H9 (cell line): ENCODE results near the gene DCPS. TPM values are rescaled to one million over a fixed set of nuclear protein-coding genes. Genes with fewer than 3 reads are reported as not detected.
A peak's percentile ranks its signal among the peaks of the same experiment; 100 is the strongest.

Experiments
- DNase-seq: peaks from one replicate; pipeline ENCODE4 v3.0.0-alpha.2; 2017
- H2AFZ ChIP-seq: one replicate; pipeline ENCODE4 v1.6.1; 2013; ENCODE audit warnings: mild to moderate bottlenecking, low read length, control low read depth, moderate library complexity
- H2AK5ac ChIP-seq: 2 replicates; pipeline ENCODE4 v1.6.1; 2013; ENCODE audit warnings: low read length, control low read depth, mixed read lengths; ENCODE audit not compliant: insufficient read length
- H2BK120ac ChIP-seq: one replicate; pipeline ENCODE4 v1.6.1; 2013; ENCODE audit warnings: low read depth, mild to moderate bottlenecking, low read length, control low read depth, inconsistent platforms; ENCODE audit not compliant: poor library complexity, severe bottlenecking
- H2BK12ac ChIP-seq: 2 replicates; pipeline ENCODE4 v1.6.1; 2013; ENCODE audit warnings: low read length, control low read depth, mixed read lengths, low read depth; ENCODE audit not compliant: insufficient read length
- H2BK15ac ChIP-seq: 2 replicates; pipeline ENCODE4 v1.6.1; 2013; ENCODE audit warnings: low read depth, low read length, control low read depth
- H2BK20ac ChIP-seq: one replicate; pipeline ENCODE4 v1.6.1; 2013; ENCODE audit warnings: low read depth, mild to moderate bottlenecking, low read length, control low read depth, inconsistent platforms; ENCODE audit not compliant: poor library complexity, severe bottlenecking
- H2BK5ac ChIP-seq: 2 replicates; pipeline ENCODE4 v1.6.1; 2013; ENCODE audit warnings: low read length, control low read depth, mixed read lengths; ENCODE audit not compliant: insufficient read length
- H3K14ac ChIP-seq: 2 replicates; pipeline ENCODE4 v1.6.1; 2013; ENCODE audit warnings: low read length, control low read depth; ENCODE audit not compliant: insufficient read depth
- H3K18ac ChIP-seq: 2 replicates; pipeline ENCODE4 v1.6.1; 2013; ENCODE audit warnings: low read depth, mild to moderate bottlenecking, mixed read lengths, low read length, control low read depth; ENCODE audit not compliant: insufficient read length
- H3K23ac ChIP-seq: 2 replicates; pipeline ENCODE4 v1.6.1; 2013; ENCODE audit warnings: low read length, control low read depth, mixed read lengths, low read depth; ENCODE audit not compliant: insufficient read length
- H3K23me2 ChIP-seq: 2 replicates; pipeline ENCODE4 v1.6.1; 2013; ENCODE audit warnings: low read depth, mild to moderate bottlenecking, mixed read lengths, low read length, control low read depth; ENCODE audit not compliant: insufficient read length, poor library complexity, severe bottlenecking
- H3K27ac ChIP-seq: 2 replicates; pipeline ENCODE4 v1.5.1; 2013; ENCODE audit warnings: low read length, control low read depth, mixed read lengths, low read depth; ENCODE audit not compliant: insufficient read length
- H3K27me3 ChIP-seq: 2 replicates; pipeline ENCODE4 v1.6.1; 2013; ENCODE audit warnings: low read length, control low read depth, inconsistent platforms; ENCODE audit not compliant: insufficient read depth
- H3K4ac ChIP-seq: 2 replicates; pipeline ENCODE4 v1.6.1; 2013; ENCODE audit warnings: low read depth, mild to moderate bottlenecking, control low read depth, inconsistent platforms, low read length, moderate library complexity
- H3K4me1 ChIP-seq: 2 replicates; pipeline ENCODE4 v1.6.1; 2013; ENCODE audit warnings: low read length, control low read depth, inconsistent platforms; ENCODE audit not compliant: insufficient read depth
- H3K4me2 ChIP-seq: 2 replicates; pipeline ENCODE4 v1.6.1; 2013; ENCODE audit warnings: low read length, control low read depth, mixed read lengths; ENCODE audit not compliant: insufficient read length, insufficient read depth
- H3K56ac ChIP-seq: 2 replicates; pipeline ENCODE4 v1.6.1; 2013; ENCODE audit warnings: low read depth, mild to moderate bottlenecking, mixed read lengths, low read length, control low read depth; ENCODE audit not compliant: insufficient read length
- H3K79me1 ChIP-seq: 2 replicates; pipeline ENCODE4 v1.6.1; 2013; ENCODE audit warnings: low read depth, mild to moderate bottlenecking, moderate library complexity, low read length, control low read depth, inconsistent platforms; ENCODE audit not compliant: insufficient read depth, poor library complexity, severe bottlenecking
- H3K79me2 ChIP-seq: 2 replicates; pipeline ENCODE4 v1.6.1; 2013; ENCODE audit warnings: low read length, control low read depth, inconsistent platforms; ENCODE audit not compliant: insufficient read depth
- H3K9ac ChIP-seq: 2 replicates; pipeline ENCODE4 v1.6.1; 2013; ENCODE audit warnings: low read length, control low read depth, mixed read lengths; ENCODE audit not compliant: insufficient read length; ENCODE audit errors: extremely low read depth
- H3K9me3 ChIP-seq: one replicate; pipeline ENCODE4 v1.6.1; 2013; ENCODE audit warnings: low read depth, low read length, inconsistent platforms; ENCODE audit not compliant: control insufficient read depth
- H3T11ph ChIP-seq: one replicate; pipeline ENCODE4 v1.6.1; 2013; ENCODE audit warnings: mild to moderate bottlenecking, low read length, control low read depth, inconsistent platforms
- H4K20me1 ChIP-seq: one replicate; pipeline ENCODE4 v1.6.1; 2013; ENCODE audit not compliant: control insufficient read depth, insufficient read length, insufficient read depth
- H4K5ac ChIP-seq: 2 replicates; pipeline ENCODE4 v1.6.1; 2013; ENCODE audit warnings: low read depth, mild to moderate bottlenecking, mixed read lengths, low read length, control low read depth; ENCODE audit not compliant: insufficient read length
- H4K8ac ChIP-seq: replicated peaks from 2 replicates; pipeline ENCODE4 v1.6.1; 2013; ENCODE audit warnings: low read length, control low read depth, mixed read lengths, low read depth; ENCODE audit not compliant: insufficient read length
- H4K91ac ChIP-seq: 2 replicates; pipeline ENCODE4 v1.6.1; 2013; ENCODE audit warnings: low read depth, mild to moderate bottlenecking, moderate library complexity, mixed read lengths, low read length, control low read depth; ENCODE audit not compliant: insufficient read length
- H3K27ac Mint-ChIP-seq, 3 experiments: 2 replicates in 2 of 3; 3 replicates in 1 of 3; pipeline ENCODE4 v1.8.0; 2020 to 2021; ENCODE audit warnings: mixed read lengths in 3 of 3, mild to moderate bottlenecking in 1 of 3, moderate library complexity in 1 of 3
- H3K27me3 Mint-ChIP-seq: 2 replicates; pipeline ENCODE4 v1.8.0; 2021; ENCODE audit warnings: low read depth, mild to moderate bottlenecking, moderate library complexity, mixed read lengths
- H3K36me3 Mint-ChIP-seq, 3 experiments: 2 replicates in 2 of 3; 3 replicates in 1 of 3; pipeline ENCODE4 v1.8.0; 2020 to 2021; ENCODE audit warnings: low read depth in 3 of 3, mixed read lengths in 3 of 3; ENCODE audit not compliant: insufficient read depth in 1 of 3
- H3K4me1 Mint-ChIP-seq, 2 experiments: 2 replicates each; pipeline ENCODE4 v1.8.0; 2020; ENCODE audit warnings: mixed read lengths in 2 of 2
- H3K4me3 Mint-ChIP-seq, 2 experiments: 2 replicates in 1 of 2; 3 replicates in 1 of 2; pipeline ENCODE4 v1.8.0; 2020 to 2021; ENCODE audit warnings: mild to moderate bottlenecking in 2 of 2, mixed read lengths in 2 of 2, moderate library complexity in 1 of 2
- H3K9me3 Mint-ChIP-seq, 2 experiments: 2 replicates in 1 of 2; 3 replicates in 1 of 2; pipeline ENCODE4 v1.8.0; 2020; ENCODE audit warnings: mild to moderate bottlenecking in 2 of 2, mixed read lengths in 2 of 2, moderate library complexity in 1 of 2
- WGBS: extraction: QIAGEN DNeasy Blood & Tissue Kit; methylation state at CpG from one replicate; pipeline ENCODE4 v1.1.7; 2013; ENCODE audit warnings: missing lambda C conversion rate, low lambda C conversion rate, mixed read lengths; ENCODE audit not compliant: insufficient read length; ENCODE audit errors: extremely low coverage; 5-methylcytosine and 5-hydroxymethylcytosine counted together
- total RNA-seq: library from RNA; stranded (reverse); gene quantifications from 2 replicates; pipeline ENCODE4 v1.2.1, GENCODE V29; 2021
- TF ChIP-seq, protein P1 (sequence below): fragments of 200-600 bp; sonication (generic); conservative IDR thresholded peaks from 3 replicates; pipeline ENCODE4 v1.8.0; 2021; ENCODE audit warnings: antibody characterized with exemption, mild to moderate bottlenecking

The DCPS gene
- total RNA-seq, 1 experiment from 2014 or later: 27.7 TPM

- Histone ChIP-seq H3K4me1 (peaks cover 4% of the 10 kb centered on the region; the same call in 1 of the 2 replicates), H4K8ac (no peak overlapping the region), H2BK15ac (no peak overlapping the region), H3K79me2 (no peaks in the 10 kb centered on the region), H3K9ac (no peak overlapping the region), H4K91ac (no peak overlapping the region), H3T11ph (no peak overlapping the region), H3K79me1 (no peaks in the 10 kb centered on the region), H2AFZ (no peak overlapping the region), H3K4me2 (peak overlapping the region; percentile 98), H3K9me3 (no peaks in the 10 kb centered on the region), H3K14ac (no peak overlapping the region), H3K27me3 (peaks cover 2% of the 10 kb centered on the region; the same call in 1 of the 2 replicates), H4K5ac (no peak overlapping the region), H2BK12ac (no peak overlapping the region), H3K27ac (no peak overlapping the region), H3K56ac (no peak overlapping the region), H3K23me2 (peaks cover 13% of the 10 kb centered on the region), H4K20me1 (no peaks in the 10 kb centered on the region), H2BK20ac (no peak overlapping the region), H2BK5ac (no peak overlapping the region), H3K4ac (no peak overlapping the region), H2BK120ac (no peak overlapping the region), H3K18ac (no peak overlapping the region), H2AK5ac (no peak overlapping the region), H3K23ac (no peak overlapping the region)
- Mint-ChIP-seq H3K4me3 (peak overlapping the region; percentile 77 to 86), H3K27me3 (peaks cover 14% of the 10 kb centered on the region), H3K9me3 (no peaks in the 10 kb centered on the region; a peak in 1 of 5 replicates), H3K4me1 (peaks cover 14 to 16% of the 10 kb centered on the region in 2 experiments), H3K36me3 (peaks cover 3 to 21% (median 10%) of the 10 kb centered on the region in 3 experiments; a peak in 6 of 7 replicates), H3K27ac (no peak overlapping the region)
- WGBS: no CpG with 5 or more reads among the region's 10 CpGs
- no peak for DNase-seq
- TF ChIP-seq, protein P1, sequence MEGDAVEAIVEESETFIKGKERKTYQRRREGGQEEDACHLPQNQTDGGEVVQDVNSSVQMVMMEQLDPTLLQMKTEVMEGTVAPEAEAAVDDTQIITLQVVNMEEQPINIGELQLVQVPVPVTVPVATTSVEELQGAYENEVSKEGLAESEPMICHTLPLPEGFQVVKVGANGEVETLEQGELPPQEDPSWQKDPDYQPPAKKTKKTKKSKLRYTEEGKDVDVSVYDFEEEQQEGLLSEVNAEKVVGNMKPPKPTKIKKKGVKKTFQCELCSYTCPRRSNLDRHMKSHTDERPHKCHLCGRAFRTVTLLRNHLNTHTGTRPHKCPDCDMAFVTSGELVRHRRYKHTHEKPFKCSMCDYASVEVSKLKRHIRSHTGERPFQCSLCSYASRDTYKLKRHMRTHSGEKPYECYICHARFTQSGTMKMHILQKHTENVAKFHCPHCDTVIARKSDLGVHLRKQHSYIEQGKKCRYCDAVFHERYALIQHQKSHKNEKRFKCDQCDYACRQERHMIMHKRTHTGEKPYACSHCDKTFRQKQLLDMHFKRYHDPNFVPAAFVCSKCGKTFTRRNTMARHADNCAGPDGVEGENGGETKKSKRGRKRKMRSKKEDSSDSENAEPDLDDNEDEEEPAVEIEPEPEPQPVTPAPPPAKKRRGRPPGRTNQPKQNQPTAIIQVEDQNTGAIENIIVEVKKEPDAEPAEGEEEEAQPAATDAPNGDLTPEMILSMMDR: no peak
Observed at GRCh38 chr11:126281666-126282175, 22.1 kb upstream of the DCPS start.
